ELF-1 (cell line): ENCODE results near the gene CLTCL1.

Experiments
- DNase-seq: peaks from one replicate; pipeline ENCODE4 v3.0.0-alpha.2; 2016; ENCODE audit warnings: low read depth, low spot score

CLTCL1 gene

GRCh38 chr22:19244600-19245352 lies 46.7 kb downstream of the CLTCL1 start:
- DNase-seq = no peak

- no peak for DNase-seq
Observed at GRCh38 chr22:19242699-19243098, 48.8 kb downstream of the CLTCL1 start.

DNA sequence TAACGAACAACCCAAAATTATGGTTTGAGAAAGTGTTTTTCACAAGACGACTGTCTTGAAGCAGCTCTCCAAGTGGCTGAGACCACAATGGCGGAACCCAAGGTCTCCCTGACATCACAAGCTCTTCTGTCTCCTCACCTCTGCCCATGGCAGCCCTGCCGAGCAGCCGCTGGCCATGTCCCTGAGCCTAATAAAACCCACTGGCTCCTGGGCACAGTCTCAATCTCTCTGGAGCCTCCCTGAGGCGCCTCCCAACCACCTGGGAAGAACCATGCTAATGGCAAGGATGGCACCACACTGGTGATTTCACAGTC lies 50.0 kb downstream of the CLTCL1 start:
- DNase-seq = no peak

DNA sequence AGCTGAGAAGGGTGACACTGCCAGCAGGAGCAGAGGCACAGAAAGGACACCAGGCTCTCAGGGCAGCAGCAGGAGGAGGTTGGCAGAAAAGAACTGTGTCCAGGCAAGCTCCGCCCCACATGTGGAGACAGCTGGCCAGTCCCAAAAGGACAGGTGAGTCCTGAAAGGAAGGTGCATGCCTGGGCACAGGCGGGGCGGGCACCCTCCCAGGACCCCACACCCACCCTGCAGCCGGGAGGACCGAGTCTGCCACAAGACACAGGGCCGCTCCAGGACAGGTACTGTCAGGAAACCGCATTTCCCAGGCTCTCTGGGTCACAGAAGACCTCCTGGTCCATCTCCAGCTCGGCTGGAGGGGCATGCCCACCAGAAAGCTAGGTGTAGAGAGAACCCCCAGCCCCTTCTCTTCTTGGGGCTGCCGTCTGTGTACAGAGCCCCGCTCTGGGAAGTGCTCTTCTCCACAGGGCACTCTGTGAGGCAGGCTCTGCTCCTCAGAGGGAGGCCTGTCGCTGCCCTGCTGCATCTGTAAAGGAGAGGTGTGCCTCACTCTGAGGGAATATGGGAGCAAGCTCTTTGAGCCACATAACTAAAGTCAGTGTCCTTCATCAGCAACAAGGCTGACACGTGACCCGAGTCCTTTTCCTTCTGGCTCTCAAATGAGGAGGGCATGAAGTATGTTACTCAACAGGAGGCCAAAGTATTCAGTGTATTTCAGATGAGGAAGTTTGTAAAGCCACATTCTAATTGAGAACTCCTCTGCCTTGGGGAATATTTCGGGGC lies 50.5 kb downstream of the CLTCL1 start:
- no peak for DNase-seq

GRCh38 chr22:19239464-19239863 lies 52.1 kb downstream of the CLTCL1 start:
- DNase-seq = no peak

- no peak for DNase-seq
Observed at GRCh38 chr22:19238900-19239299, 52.6 kb downstream of the CLTCL1 start.

DNA sequence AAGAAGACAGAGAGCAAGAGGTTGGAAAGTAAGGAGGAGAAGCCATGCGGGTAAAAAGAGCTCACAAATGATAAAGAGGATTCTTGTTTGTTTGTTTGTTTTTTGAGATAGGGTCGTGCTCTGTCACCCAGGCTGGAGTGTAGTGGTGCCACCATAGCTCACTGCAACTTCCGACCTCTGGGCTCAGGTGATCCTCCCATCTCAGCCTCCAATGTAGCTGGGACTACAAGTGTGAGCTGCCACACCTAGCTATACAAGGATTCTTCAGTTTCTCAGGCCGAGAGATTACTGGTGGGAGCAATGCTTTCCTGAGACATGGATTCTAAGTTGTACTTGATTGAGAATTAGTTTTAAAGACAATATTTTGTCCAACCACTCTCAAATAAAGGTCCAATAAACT lies 55.6 kb downstream of the CLTCL1 start:
- no peak for DNase-seq

- DNase-seq = no peak
Observed at GRCh38 chr22:19234126-19234896, 57.2 kb downstream of the CLTCL1 start.

DNA sequence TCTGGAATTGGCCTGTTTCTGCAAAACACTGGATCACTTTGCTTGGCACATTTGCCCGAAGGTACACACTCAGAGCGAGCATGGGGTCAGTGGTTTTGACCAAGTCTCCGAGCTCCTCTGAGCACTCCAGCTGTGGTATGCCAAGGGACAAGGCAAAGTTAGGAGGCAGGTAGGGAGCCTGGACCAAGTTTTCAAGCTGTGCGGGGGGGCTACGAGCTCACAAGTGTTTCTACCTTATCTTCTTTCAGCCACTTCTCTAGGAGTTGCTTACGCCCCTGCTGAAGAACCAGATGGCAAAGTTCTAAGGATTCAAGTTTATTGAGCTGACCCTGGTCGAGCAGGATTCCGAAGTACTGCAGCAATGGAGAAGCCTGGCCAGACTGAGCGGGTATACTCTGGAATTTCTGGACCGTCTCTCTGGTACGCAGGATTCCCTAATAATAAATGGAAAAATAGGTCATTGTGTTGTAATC lies 58.3 kb downstream of the CLTCL1 start:
- DNase-seq = no peak

DNA sequence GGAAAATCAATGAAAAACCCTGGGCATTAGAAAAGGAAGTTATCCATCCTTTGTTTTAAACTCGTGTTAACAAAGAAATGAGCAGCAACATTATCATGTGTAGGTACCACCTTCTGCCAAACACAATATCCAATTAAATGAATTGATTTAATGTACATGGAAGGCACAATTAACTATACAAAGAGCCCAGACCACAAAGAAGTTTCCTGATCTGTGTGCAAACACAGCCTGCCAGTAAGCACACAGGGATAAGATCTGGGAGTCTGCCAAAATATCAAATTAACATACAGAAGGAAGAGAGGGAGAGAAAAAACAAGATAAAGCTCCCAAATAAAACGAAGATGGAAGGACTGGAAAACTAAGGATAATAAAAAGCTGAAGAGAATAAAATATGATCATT lies 58.9 kb downstream of the CLTCL1 start:
- no peak for DNase-seq

- DNase-seq = no peak
Observed at GRCh38 chr22:19231986-19232385, 59.5 kb downstream of the CLTCL1 start.

GRCh38 chr22:19229600-19229999 lies 61.9 kb downstream of the CLTCL1 start:
- DNase-seq = no peak

DNA sequence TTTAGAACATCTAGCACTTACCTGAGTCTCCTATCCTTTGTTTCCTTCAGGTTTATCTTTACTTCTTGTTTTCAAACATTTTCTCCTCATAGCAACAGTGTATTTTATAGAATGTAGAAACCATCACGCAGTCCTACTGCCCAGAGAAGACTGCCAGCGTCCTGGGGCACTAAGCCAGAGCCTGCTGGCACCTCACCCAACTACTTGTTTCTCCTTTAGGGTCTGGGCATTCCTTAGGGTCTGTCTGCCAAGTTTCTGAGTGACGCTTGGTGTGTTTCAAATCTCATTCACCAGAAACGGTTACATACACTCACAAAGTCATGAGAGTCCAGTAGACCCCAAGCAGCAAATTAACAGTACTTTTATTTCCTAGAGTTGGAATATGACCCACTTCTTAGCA lies 63.3 kb downstream of the CLTCL1 start:
- DNase-seq = no peak

DNA sequence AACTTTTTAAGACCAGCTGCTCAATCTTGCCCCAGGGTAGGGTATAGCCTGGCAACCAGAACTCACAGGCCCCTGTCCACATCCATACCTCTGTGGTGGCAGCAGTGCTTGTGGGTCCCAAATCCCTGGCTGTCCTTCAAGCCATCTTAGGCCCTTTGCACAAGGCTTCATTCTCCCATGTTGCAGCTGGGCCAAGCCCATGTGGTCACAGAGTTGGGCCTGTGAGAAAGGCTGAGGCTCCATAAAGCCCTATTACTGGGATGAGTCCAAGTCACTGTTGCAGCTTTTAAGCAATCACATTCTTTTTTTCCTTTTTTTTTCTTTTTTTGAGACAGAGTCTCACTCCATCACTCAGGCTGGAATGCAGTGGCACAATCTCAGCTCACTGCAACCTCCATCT lies 65.1 kb downstream of the CLTCL1 start:
- DNase-seq = no peak

DNA sequence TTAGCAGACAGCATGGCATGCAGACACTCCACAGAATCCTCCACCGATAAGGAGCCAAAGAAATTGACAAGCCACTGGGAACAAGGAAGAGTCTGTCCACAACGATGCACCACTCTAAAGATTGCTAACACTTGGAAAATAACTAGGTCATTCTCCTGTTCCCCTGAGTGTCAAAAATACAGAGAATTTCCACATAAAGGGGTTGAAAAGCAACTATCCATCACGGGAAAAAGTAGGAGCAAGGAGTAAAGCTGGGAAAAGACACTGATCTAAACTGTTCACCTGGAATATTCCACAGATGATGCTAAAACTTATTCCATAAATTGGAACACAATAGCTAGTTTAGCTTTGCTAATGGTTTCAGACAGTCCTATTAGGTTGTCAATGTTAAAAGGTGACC lies 66.0 kb downstream of the CLTCL1 start:
- DNase-seq = no peak

DNA sequence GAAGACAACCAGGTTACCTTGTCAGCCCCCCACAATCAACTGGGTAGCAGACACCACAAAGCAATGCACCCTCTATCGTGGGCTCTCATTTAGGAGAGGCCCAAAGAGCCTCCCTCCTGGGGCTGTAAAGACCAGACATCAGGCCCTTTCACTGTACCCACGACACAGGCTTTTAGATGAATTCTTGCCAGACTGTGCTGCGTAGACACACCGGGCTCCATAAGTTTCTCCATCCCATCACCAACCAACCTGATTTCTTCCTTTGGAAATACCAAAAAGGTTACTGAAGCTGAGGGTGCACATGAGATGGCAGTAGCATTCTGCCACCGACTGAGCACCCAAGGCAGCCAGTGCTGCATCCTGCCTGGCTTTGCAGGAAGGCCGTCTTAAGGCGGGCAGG lies 66.5 kb downstream of the CLTCL1 start:
- no peak for DNase-seq

- no peak for DNase-seq
Observed at GRCh38 chr22:19224557-19224956, 67.0 kb downstream of the CLTCL1 start.

- no peak for DNase-seq
Observed at GRCh38 chr22:19223617-19224016, 67.9 kb downstream of the CLTCL1 start.

GRCh38 chr22:19223110-19223509 lies 68.4 kb downstream of the CLTCL1 start:
- no peak for DNase-seq

DNA sequence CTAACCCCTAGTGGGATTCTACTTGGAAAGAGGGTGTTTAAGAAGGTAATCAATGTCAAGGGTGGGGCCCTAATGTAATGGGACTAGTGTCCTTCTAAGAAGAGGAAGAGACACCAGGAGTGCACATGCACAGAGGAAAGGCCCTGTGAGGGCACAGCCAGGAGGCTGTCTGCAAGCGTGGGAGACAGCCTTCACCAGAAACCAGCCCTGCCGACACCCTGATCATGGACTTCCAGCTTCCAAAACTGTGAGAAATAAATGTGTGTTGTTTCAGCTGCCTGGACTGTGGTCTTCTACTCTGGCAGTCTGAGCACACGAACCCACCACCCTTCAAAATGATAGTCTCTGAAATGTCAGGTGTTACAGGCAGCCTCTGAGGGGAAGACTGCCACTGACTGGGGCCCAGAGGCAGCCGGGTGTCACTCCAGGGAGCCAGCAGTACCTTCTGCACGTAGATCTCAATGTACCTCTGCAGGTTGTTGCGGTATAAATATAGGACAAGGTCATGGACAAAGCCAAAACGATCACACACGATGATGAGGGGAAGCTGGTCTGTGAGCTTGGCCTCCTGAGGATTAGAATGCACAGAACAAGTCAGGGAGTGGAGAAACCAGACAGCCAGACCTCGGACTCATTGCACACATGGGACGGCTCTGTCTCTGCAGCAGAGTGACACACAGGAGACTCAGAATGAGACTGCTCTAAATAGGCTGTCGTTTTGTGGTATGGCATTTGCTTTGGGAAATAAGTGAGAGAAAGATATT lies 69.1 kb downstream of the CLTCL1 start:
- DNase-seq = no peak

GRCh38 chr22:19220867-19221266 lies 70.7 kb downstream of the CLTCL1 start:
- no peak for DNase-seq
